ENCODE measurements around the gene SVEP1.
"Not testable (repeated sequence)": the region's sequence is repeated elsewhere in the genome, so short reads cannot be mapped to it uniquely, and the experiment has no call there.

Gene SVEP1

DNA sequence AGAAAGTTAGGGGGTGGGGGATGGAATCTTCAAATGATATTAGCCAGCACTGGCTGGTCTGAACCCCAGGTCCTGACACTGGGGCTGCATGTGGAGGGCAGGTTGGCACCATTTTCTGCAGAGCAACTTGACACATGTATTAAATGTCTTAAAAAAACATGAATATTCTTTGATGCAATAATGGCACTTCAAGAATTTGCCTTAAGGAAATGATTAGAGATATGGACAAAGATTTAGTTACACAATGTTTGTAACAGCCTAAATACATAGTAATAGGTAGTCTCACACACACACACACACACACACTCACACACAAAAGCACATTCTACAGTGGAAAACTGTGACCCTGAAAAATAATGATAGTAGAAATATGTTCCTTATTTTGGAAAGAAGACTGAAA, 3.6 kb downstream of the SVEP1 start:
- FAIRE-seq, result no peak

DNA sequence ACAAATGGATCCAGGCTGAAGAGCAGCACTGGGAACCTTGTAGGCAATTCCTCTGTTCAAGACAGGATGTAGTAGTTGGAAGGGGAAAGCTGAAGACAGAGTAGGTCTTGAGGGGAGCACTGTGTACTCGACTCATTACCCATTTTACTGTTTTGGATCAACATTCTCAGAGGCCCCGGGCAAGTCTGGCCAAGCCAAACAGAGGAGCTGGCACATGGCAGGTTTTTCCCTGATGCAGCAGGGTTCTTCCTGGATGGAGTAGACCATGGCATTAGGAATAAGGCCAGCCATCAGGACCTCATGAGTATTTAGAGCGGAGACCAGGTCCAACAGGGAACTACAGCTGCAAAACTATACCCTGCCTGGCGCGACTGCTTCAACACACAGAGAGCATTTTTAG, 4.4 kb downstream of the SVEP1 start:
- no peak for FAIRE-seq

DNA sequence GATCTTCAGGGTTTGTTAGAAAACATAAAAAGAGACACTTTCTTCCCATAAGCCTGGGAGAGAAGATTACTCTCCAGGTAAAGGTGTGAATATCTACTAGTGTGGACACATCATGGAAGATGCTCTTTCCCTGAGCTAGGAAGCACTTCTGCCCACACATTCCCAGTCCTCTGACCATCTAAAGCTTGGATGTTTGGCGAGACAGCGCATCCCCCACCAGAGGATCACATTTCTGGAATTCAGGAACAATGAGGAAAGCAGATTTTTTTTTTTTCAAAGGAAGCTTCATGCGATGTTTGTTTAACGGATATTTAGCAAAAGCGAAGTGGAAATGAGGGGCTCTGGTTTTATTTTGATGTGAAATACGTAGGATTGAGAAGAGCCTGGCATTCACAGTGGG, 6.2 kb downstream of the SVEP1 start:
- FAIRE-seq, result no peak

DNA sequence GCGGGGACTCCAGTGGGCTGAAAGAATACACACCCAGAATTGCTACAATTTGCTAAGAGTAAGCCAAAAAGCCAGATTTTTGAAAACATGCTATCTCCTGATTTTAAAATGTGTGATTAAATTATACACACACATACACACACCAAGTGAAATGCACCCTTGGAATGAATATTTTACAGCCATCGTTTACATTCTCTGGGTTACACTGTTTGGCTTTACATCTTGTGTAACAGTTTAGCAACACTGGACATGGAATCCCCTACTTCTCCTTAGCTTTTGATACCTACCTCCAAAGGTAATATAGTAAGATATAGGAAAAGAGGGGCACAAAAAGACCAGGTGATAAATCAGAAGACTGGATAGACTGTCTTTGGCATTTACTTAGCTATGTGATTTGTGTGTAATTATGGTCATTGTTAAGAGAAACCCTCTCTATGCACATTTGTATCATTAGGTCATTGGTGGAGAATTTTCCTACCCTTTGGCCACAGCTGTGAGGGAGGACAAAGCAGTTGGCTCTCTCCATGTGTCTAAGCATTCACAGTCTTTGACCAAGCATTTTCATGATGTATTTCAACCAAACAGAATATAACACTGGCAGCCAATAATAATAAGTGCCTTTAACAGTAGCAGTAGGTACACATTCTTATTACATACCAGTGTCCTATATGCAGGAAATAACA, 7.6 kb downstream of the SVEP1 start:
- no peak for FAIRE-seq

DNA sequence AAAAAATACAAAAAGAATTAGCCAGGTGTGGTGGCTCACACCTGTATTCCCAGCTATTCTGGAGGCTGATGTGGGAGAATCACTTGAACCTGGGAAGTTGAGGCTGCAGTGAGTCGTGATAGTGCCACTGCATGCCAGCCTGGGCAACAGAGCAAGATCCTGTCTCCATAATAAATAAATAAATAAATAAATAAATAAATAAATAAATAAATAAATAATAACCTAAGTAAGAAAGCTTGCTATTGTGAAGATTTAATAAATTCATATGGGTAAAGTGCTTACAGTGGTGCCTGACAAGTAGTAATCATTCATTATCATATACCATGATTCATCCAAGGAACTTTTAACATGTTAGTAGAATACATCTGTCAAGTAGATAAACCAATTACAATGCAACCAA, 13.4 kb downstream of the SVEP1 start:
- FAIRE-seq, result no peak

DNA sequence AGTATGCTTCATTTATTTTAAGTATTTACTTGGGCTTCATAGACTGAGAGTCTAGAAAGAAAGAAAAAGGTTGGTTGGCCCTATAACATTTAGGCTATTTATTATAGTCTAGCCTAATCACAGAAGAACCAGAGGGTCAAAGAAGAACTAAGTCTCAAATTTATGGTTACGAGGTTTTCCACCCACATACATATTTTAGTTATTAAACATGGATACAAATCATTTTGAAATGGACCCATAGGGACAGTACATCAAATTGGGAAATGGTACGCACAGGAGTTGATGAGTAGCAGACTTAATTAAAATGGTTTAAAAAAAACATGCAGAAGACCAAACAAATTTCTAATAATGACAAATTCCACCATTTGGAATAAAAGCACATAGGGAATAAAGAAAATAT, 17.7 kb downstream of the SVEP1 start:
- FAIRE-seq, result no peak

DNA sequence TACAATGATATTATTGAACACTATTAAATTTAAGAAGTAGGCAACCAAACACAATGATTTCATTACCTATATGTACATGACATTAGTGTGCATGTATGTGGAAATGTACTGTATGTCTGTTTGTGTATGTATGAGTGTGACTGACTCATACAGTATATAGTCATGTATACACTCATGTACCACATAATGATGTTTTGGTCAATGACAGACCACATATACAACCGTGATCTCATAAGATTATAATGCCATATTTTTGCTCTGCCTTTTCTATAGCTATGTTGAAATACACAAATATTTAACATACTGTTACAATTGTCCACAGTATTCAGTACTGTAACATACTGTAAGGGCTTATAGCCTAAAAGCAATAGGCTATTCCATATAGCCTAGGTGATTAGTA, 19.7 kb downstream of the SVEP1 start:
- no peak for FAIRE-seq

DNA sequence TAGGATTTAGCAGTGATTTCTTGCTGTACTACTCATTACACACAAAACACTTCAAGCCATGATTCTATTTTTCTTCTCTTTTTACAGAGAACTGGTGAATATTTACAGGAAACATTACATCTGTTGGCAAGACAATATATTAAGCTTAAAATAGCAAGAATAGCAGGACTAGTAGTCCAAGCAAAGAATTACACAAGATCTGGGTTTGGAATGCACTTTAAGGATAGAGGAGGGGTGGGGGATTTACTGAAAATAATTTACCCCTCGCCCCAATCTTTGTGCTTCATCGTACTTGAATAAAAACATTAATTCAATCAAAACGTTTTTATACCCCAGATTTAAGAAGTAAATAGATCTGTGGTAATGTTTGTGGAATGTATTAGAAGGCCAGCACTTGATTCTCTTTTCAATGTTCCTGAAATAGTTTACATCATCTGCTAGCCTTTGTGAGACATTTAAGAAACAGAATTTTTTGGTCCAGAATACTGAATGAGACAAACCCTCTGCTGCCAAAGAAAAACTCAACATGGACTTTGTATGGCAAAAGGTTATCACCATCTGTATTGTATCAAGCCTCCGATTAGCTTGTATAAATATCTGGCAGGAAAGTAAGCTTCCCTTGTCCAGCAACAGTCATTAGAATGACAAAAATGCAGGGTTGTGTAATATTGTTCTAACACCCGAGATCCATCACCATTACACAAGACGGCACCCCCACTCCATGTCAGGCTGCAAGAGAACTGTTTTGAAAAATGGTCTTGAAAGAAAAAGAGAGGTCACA, 23.8 kb downstream of the SVEP1 start:
- FAIRE-seq, result no peak

DNA sequence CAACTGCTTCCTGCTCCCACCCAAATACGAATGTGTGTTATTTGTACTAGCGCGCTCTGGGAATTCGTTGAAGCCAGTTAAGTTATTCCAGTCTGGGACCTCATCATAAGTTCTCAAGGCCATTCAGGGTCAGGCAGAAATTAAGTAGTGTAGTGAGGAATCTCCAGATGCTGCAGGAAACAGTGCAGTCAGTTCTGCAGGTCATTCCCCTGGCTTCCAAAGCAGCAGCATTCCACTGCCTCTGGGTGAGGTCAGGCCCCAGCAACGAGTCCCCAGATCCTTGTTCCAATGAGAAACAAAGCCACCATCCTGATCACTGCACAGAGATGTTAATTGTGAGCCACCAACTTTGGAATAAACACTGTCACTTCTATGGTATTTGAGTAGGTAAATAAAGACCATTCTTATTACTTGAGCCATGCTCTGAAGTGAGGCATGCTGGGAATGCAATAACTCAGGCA, 33.1 kb downstream of the SVEP1 start:
- no peak for FAIRE-seq

DNA sequence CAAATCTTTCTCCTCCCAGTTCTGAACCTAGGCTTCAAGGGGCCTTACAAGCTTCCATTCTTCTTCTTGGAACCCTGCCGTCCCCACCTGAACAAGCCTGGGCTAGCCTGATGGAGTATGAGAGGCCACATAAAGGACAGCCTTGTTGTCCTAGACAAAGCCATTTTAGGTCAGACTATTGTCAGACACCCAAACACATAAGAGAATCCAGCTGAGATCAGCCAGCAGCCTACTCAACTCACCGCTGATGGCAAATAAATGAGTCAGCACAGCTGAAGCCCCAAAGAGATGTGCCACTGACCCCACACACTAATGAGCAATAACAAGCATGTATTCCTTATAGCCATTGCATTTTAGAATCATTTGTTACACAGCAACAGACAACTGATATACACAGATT, 33.8 kb downstream of the SVEP1 start:
- no peak for FAIRE-seq

DNA sequence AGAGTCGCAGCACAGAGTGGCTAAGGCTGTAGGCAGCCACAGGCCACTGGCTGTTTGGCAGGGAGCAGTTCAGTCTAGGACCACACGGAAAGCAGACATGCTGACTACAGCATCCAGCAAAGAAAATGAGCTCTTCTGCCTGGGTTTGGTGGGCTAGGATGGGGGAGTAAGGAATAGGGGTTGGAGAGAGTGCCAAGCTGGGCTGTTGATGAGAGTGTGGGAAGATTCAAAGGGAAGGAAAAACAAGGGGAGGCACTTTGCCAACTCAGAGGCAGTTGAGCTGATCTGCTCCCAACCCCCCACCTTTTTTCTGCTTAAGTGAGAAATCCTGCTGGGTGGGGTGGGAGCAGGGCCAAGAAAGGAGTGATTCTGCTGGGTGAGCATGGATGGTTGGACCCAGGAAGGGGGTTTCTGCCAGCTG, 35.9 kb downstream of the SVEP1 start:
- FAIRE-seq, result no peak

DNA sequence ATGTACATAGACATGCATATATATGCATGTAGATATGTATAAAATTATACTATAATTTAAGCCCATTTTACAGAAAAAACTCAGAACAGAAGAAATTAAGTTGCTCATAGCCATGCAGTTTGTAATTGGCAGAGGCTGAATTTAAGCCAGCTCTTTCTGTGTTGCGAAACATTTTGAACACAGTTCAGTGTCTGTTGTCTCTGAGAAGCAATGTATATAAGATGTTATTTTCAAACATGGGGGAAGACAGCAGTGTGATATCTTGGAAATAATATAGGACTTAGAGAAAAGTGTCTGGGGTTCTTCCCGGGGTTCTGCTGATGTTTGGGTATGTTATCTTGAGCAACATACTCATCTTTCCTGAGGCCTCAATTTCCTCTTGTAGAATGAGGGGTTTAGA, 37.6 kb downstream of the SVEP1 start:
- FAIRE-seq, result no peak

DNA sequence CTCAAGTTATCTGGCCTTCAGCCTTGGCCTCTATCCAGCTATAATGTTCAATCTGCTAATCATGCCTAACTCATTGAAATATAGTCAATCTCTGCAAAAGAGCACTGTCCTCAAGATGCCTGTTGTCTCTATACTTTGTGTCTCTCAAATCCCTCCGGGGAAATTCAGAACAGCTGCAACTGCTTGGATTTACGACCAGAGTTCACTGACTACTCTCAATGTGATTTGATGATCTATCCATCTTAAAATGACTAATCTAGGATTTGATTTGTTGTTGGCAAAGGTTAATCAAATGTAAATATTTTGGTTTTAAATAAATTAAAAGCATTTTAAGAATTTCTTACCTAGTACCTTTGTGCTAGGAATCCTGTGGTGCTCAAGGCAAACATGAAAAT, 40.9 kb downstream of the SVEP1 start:
- FAIRE-seq, result no peak

DNA sequence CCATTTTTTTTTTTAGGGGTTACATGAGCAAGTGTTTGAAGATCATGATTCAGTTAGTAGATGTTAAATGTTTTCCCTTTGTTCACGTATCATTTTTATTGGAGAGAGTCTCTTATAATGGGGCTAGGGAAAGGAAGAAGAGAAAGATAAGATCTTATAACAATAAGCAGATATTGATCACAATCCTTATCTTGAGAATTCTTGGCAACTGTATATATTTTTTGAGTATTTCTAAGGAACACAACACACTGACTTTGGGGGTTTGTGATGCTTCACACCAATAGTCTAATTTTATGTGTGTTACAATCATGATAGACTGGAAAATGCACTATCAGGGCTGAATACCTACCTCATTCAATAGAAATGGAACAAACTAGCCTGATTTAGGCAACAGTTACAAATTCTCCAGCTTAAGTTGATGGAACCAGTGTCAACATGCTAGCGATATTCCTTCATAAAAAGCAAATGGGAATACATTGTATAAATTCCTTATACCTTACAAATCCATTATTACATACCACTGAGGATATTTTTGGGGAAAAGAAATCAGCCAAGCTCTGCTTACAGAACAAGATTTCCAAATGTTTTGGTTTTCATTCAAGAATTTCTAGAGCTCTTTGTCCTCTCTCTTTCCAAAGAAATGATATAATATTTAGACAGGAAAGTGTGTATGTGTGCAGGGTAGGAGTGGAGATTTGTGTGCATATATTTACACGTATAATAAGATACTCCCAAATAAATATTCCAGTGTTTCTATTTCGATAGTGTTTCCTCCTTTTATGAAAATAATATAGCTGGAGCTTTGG, 41.5 kb downstream of the SVEP1 start:
- no peak for FAIRE-seq

DNA sequence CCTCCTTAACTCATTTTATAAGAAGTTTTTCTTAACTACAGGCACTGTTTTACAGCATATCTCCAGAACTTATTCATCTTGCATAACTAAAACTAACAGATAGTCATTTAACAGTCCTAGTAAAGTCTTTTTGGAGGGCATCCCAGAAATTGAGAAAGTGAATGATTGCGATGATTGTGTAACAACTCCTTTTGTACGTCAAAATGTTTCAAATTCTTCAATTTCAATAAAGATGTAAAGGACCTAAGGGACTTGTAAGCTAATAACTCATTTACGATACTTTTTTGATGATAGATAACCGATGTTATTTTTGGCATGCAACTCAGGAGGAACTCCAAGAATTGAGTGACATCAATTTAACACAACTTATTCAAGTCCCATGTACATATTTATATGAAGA, 42.7 kb downstream of the SVEP1 start:
- FAIRE-seq, result no peak

DNA sequence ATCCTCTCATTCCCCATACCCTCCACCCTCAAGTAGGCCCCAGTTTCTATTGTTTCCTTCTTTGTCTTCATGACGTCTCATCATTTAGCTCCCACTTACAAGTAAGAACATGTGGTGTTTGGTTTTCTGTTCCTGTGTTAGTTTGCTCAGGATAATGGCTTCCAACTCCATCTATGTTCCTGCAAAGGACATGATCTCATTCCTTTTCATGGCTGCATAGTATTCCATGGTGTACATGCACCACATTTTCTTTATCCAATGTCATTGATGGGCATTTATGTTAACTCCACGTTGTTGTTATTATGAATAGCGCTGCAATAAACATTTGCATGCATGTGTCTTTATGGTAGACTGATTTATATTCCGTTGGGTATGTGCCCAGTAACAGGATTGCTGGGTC, 45.4 kb downstream of the SVEP1 start:
- FAIRE-seq, result not testable (repeated sequence)

DNA sequence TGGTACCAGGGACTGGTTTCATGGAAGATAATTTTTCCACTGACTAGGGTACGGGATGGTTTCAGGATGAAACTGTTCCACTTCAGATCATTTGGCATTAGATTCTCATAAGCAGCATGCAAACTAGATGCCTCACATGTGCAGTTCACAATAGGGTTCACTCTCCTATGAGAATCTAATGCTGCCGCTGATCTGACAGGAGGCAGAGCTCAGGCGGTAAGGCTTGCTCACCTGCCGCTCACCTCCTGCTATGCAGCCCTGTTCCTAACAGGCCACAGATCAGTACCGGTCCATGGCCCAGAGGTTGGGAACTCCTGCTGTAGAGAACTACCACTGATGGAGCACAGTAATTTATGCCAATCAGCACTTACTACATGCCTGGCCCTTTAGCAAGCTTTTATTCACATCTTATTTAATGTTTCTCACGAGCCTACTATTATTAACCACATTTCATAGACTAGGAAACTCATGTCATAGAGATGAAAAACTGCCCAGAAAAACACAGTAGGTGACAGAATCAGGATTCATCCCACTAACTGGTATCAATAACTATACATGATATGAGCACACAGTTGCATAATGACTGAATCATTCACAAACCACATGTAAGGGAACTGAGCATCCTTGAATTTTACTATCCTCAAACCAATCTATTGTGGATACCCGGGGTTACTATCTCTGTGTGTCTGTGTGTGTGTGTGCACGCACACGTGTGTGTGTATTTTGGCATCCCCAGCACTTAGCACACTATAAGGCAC, 46.5 kb downstream of the SVEP1 start:
- no peak for FAIRE-seq

DNA sequence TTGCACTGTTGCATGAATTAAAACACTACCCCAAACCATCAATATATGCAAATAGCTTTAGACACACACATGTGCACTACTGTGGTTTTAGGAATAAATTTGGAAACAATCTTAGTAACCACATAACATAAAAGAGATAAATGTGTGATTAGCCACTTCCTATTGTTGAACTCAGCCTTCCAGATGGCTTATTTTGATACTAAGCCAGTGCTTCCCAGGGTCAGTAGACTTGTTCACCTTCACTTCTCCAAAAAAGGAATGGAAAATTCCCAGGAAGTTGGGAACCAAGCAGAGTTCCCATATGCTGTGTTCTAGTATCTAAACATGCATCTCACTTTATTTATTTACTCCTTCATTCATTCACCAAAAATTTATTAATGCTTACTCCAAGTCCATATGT, 47.8 kb downstream of the SVEP1 start:
- FAIRE-seq, result no peak

DNA sequence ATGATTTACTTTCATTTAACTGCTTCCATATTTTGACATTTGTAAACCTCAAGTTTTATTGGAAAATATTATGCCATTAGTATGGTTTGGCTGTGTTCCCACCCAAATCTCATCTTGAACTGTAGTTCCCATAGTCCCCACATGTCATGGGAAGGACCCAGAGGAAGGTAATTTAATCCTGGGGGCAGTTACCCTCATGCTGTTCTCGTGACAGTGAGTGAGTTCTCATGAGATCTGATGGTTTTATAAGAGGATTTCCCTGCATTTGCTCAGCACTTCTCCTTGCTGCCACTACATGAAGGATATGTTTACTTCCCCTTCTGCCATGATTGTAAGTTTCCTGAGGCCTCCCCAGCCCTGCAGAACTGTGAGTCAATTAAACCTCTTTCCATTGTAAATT, 48.3 kb downstream of the SVEP1 start:
- not testable (repeated sequence) for FAIRE-seq

DNA sequence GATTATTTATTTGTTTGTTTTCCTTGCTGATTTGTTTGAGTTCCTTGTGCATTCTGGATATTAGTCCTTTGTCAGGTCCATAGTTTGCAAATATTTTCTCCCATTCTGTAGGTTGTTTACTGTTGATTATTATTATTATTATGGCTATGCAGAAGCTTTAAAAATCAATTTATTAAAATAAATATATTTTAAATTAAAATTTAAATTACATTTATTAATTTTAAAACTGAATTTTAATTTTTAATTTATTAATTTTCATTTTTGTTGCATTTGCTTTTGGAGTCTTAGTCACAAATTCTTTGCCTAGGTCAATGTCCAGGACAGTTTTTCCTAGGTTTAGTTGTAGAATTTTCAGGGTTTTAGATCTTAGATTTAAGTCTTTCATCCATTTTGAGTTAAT, 50.9 kb downstream of the SVEP1 start:
- FAIRE-seq, result peak; percentile 15

DNA sequence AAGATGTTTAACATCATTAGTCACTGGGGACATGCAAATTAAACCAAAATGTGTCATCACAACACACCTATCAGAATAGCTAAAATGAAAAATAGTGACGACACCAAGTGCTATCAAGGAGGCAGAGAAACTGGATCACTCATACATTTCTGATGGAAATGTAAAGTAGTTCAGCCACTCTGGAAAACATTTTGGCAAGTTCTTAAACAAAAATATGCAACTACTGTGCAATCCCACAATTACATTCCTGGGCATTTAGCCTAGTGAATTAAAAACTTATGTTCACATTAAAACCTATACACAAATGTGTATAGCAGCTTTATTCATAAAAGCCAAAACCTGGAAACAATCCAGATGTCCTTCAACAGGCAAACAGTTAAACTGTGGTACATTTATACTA, 53.1 kb downstream of the SVEP1 start:
- no peak for FAIRE-seq

DNA sequence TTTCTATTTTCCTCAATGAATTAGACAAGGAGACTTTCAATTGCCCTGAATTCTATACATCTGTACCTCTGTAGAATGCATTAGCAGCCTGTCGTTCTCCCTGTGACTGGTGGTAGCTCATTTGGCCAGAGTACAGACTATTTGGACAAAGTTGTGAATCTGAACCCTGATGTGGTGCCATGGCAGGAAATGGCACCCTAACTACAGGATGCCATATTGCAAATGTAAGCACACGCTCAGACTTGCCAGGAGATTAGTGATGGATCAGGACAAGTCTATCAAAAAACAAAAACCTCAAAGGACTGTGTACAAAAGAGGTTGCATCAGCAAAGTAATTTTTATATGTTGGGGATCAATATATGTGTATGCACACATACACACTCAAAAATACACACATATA, 58.3 kb downstream of the SVEP1 start:
- FAIRE-seq, result no peak

DNA sequence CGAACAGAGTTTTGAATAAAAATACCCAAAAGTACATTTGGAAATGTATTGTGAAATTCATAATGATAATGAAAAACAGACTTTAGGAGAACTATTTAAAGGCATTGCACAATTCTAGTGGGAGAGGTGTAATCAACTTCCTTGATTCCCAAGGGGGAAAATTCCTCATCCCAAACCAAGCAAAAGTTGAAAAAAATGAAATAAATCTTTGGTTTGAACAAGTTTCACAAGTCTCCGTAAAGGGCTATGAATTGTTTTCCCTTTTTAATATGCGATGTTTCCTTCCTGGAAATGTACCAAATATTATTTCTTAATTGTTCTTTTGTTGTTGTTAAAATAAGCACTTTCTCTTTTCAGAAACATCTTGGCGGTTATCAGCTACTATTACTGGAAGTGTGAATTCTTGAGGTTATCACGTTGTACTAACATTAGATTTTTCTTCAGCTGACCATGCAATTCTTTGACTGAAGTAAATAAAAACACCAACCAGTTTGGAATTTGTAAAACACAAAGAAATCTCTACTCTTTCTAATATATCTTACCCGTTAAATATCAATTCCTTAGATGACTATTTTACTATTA, 59.3 kb downstream of the SVEP1 start:
- FAIRE-seq, result no peak

Data from G401.6 (cell line).